ENCODE results near the gene RFX3.

The RFX3 gene

GRCh38 chr9:3498691-3499090, 27.1 kb downstream of the RFX3 start:
- in situ Hi-C loops (cut with MboI; ENCODE audit: low pct_unique_long_range_greater_than_20kb, low sequenced_read_pairs, unreplicated experiment): no loop called here
- TF ChIP-seq CTCF (IDR thresholded peaks at IDR 0.05; ENCODE audit: extremely low read depth, insufficient read depth, missing control alignments): no peak
- DNase-seq (ENCODE audit: low spot score): no peak

DNA sequence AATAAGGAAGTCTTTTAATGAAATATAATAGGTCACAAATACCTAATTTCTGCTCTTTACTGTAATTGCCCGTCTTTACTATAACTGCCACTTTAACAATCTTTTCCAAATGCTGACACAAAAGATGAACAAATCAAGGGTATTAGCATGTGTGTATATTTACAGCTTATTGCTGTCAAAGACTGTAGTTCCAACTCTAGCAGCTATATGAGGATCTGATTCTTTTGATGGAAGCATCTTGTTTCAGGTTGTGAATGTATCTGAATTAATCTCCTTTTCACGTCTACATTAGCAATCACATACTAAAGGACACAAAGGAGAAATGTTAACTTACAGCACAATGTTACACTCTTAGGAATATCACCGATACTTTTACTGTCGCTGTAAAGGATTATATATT, 27.9 kb downstream of the RFX3 start:
- no peak for TF ChIP-seq CTCF (IDR thresholded peaks at IDR 0.05; ENCODE audit: extremely low read depth, insufficient read depth, missing control alignments)
- no peak for DNase-seq (ENCODE audit: low spot score)
- in situ Hi-C loops (cut with MboI; ENCODE audit: low pct_unique_long_range_greater_than_20kb, low sequenced_read_pairs, unreplicated experiment): no loop called here

DNA sequence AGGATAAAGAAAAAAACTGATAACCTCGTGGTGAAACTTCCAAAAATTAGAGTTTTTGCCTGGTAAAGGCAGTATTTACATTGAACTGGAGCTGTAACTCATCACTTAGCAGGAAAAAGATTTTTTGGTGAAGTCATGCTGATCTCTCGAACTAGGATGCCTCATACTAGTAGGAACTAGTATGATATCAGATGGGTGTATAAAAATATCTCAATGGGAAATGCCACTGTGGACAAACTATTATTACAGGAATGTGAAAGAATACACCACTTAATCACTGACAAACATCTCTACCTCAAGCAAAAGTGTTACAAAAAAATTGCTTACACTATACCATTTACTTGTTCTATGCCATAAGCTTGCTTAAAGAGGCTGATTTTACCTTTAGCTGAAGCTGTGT, 28.4 kb downstream of the RFX3 start:
- in situ Hi-C loops (cut with MboI; ENCODE audit: low pct_unique_long_range_greater_than_20kb, low sequenced_read_pairs, unreplicated experiment): no loop called here
- DNase-seq (ENCODE audit: low spot score): no peak
- no peak for TF ChIP-seq CTCF (IDR thresholded peaks at IDR 0.05; ENCODE audit: extremely low read depth, insufficient read depth, missing control alignments)

DNA sequence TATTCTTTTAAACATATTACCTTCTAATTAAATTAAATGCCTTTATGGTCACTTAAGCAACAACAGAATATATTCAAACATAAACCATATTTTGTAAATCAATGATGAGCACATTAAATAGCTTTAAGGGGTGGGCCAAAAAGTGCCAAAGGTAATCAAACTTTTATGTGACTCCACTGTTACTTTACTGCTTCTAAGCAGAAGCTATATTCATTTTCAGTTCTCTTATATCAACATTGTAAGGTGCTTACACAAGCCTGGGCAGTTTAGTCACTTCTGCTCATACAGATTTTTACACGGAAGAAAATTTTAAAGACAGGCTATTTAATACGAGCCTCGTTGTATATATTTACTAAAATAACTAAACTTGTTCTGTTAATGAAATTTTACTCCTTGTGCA, 29.9 kb downstream of the RFX3 start:
- TF ChIP-seq CTCF (IDR thresholded peaks at IDR 0.05; ENCODE audit: extremely low read depth, insufficient read depth, missing control alignments): no peak
- in situ Hi-C loops (cut with MboI; ENCODE audit: low pct_unique_long_range_greater_than_20kb, low sequenced_read_pairs, unreplicated experiment): no loop called here

DNA sequence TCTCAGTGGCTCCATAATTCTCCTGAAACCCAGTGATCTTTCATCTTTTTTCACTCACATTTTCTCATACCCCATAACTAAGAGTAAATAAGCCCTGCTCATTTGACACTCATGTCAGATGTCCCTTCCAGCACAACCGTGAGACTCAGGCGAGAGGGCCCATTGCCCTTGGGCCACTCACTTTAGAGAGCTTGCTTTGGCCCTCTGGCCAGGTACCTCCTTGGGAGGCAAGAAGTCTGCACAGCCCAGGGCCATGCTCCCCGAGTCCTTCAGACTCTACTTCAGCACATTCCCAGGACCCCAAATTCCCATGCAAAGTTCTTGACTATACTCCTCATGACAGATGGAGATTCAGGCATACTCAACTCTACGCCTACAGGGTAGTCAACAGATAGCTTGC, 33.6 kb downstream of the RFX3 start:
- no peak for TF ChIP-seq CTCF (IDR thresholded peaks at IDR 0.05; ENCODE audit: extremely low read depth, insufficient read depth, missing control alignments)
- in situ Hi-C loops (cut with MboI; ENCODE audit: low pct_unique_long_range_greater_than_20kb, low sequenced_read_pairs, unreplicated experiment): no loop called here
- no peak for DNase-seq (ENCODE audit: low spot score)

More for the DNA sequence above, 29.9 kb downstream of the RFX3 start:
- no peak for DNase-seq (ENCODE audit: low spot score)

- no peak for DNase-seq (ENCODE audit: low spot score)
- in situ Hi-C loops (cut with MboI; ENCODE audit: low pct_unique_long_range_greater_than_20kb, low sequenced_read_pairs, unreplicated experiment): no loop called here
- no peak for TF ChIP-seq CTCF (IDR thresholded peaks at IDR 0.05; ENCODE audit: extremely low read depth, insufficient read depth, missing control alignments)
These were observed 34.4 kb downstream of the RFX3 start for GRCh38 chr9:3491450-3491849.

DNA sequence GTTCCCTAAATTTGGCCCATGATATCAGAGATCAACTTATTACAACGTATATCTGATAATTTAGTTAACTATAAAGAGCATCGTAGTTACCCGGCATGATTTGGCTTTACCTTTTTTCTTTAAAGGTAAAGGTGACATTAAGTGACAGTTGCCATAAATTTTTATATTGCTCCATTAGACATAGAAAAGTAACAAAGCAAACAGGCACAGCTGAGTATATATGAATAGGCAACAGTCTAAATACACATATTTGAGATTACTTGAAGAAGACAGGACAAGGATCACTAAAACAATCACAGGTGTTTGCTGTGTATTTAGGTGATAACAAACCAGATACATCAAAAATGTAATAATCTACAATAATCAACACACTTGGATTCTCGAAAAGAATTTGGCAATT, 34.8 kb downstream of the RFX3 start:
- in situ Hi-C loops (cut with MboI; ENCODE audit: low pct_unique_long_range_greater_than_20kb, low sequenced_read_pairs, unreplicated experiment): no loop called here
- no peak for TF ChIP-seq CTCF (IDR thresholded peaks at IDR 0.05; ENCODE audit: extremely low read depth, insufficient read depth, missing control alignments)
- DNase-seq (ENCODE audit: low spot score): no peak

All from GM13977 (cell line).